KMS-11 (cell line): ENCODE measurements around the gene ZFP36L2.

Experiments
- H2AFZ ChIP-seq: fragments of 200-600 bp; sonication (generic); 2 replicates; pipeline ENCODE4 v1.6.1; 2016; ENCODE audit warnings: antibody characterized with exemption, mixed run types, low read depth
- H3K27ac ChIP-seq: fragments of 200-600 bp; sonication (generic); 2 replicates; pipeline ENCODE4 v1.6.1; 2016; ENCODE audit warnings: mild to moderate bottlenecking, mixed run types
- H3K27me3 ChIP-seq: fragments of 200-600 bp; sonication (generic); 2 replicates; pipeline ENCODE4 v1.6.1; 2017; ENCODE audit warnings: mild to moderate bottlenecking, low read depth, mixed run types, moderate library complexity; ENCODE audit not compliant: insufficient read depth
- H3K36me3 ChIP-seq: fragments of 200-600 bp; sonication (generic); 2 replicates; pipeline ENCODE4 v1.6.1; 2017; ENCODE audit warnings: mild to moderate bottlenecking, mixed run types; ENCODE audit not compliant: insufficient read depth
- H3K4me1 ChIP-seq: fragments of 200-600 bp; sonication (generic); 2 replicates; pipeline ENCODE4 v1.6.1; 2016; ENCODE audit warnings: mild to moderate bottlenecking, low read depth, mixed run types; ENCODE audit not compliant: poor library complexity, severe bottlenecking
- H3K4me2 ChIP-seq: fragments of 200-600 bp; sonication (generic); 2 replicates; pipeline ENCODE4 v1.7.0; 2016; ENCODE audit warnings: mild to moderate bottlenecking, mixed run types
- H3K4me3 ChIP-seq: fragments of 200-600 bp; sonication (generic); IDR thresholded peaks from 2 replicates; pipeline ENCODE4 v1.6.1; 2017; ENCODE audit warnings: low read depth, low read length, mixed read lengths; ENCODE audit not compliant: insufficient read depth
- H3K79me2 ChIP-seq: fragments of 200-600 bp; sonication (generic); 2 replicates; pipeline ENCODE4 v1.6.1; 2016; ENCODE audit warnings: low read depth, mixed run types; ENCODE audit not compliant: insufficient read depth
- H3K9ac ChIP-seq: fragments of 200-600 bp; sonication (generic); 2 replicates; pipeline ENCODE4 v1.6.1; 2016; ENCODE audit warnings: mild to moderate bottlenecking, mixed run types
- H4K20me1 ChIP-seq: fragments of 200-600 bp; sonication (generic); 2 replicates; pipeline ENCODE4 v1.6.1; 2016; ENCODE audit warnings: mild to moderate bottlenecking, mixed run types; ENCODE audit not compliant: insufficient read depth
- TF ChIP-seq, protein P1 (sequence below): fragments of 200-600 bp; sonication (generic); conservative IDR thresholded peaks from 2 replicates; pipeline ENCODE4 v1.6.1; 2017; ENCODE audit warnings: low read depth, mild to moderate bottlenecking, antibody characterized with exemption, low read length, moderate library complexity, mixed read lengths

ZFP36L2 gene

DNA sequence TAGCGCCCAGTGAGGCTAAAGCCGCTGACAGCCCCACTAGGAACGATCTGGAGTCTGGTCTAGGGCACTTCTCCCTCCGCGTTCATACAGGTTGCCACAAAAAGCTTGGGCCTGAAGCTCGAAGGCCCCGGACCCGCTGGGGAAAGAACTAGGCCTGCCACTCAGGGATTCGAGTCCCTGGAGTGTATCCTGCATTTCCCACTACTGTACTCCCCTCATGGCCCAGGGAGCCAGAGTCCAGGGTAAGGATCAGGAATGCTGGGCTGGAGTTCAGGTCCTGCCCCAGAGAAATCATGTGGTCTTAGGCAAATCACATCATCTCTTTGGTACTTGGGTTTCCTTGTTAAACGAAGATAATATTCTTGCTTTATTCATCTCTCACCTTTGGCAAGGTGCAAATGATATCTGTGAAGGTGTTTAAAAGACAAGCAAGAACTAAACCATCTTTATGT is 1.4 kb upstream of the ZFP36L2 start:
- peak overlapping the region; percentile 100 for H3K9ac ChIP-seq
- peaks cover 38% of the 10 kb centered on the region for H3K79me2 ChIP-seq
- peak overlapping the region; percentile 99 for H3K27ac ChIP-seq
- peaks cover 54% of the 10 kb centered on the region for H3K4me1 ChIP-seq
- H4K20me1 ChIP-seq = peaks cover 9% of the 10 kb centered on the region; the same call in 1 of the 2 replicates
- TF ChIP-seq, protein P1, sequence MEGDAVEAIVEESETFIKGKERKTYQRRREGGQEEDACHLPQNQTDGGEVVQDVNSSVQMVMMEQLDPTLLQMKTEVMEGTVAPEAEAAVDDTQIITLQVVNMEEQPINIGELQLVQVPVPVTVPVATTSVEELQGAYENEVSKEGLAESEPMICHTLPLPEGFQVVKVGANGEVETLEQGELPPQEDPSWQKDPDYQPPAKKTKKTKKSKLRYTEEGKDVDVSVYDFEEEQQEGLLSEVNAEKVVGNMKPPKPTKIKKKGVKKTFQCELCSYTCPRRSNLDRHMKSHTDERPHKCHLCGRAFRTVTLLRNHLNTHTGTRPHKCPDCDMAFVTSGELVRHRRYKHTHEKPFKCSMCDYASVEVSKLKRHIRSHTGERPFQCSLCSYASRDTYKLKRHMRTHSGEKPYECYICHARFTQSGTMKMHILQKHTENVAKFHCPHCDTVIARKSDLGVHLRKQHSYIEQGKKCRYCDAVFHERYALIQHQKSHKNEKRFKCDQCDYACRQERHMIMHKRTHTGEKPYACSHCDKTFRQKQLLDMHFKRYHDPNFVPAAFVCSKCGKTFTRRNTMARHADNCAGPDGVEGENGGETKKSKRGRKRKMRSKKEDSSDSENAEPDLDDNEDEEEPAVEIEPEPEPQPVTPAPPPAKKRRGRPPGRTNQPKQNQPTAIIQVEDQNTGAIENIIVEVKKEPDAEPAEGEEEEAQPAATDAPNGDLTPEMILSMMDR = no peak; the same call in none of the 2 replicates
- H3K4me2 ChIP-seq = peak overlapping the region; percentile 91
- H3K27me3 ChIP-seq = no peaks in the 10 kb centered on the region
- no peak overlapping the region for H2AFZ ChIP-seq
- peaks cover 12% of the 10 kb centered on the region for H3K36me3 ChIP-seq
- no peak overlapping the region for H3K4me3 ChIP-seq

DNA sequence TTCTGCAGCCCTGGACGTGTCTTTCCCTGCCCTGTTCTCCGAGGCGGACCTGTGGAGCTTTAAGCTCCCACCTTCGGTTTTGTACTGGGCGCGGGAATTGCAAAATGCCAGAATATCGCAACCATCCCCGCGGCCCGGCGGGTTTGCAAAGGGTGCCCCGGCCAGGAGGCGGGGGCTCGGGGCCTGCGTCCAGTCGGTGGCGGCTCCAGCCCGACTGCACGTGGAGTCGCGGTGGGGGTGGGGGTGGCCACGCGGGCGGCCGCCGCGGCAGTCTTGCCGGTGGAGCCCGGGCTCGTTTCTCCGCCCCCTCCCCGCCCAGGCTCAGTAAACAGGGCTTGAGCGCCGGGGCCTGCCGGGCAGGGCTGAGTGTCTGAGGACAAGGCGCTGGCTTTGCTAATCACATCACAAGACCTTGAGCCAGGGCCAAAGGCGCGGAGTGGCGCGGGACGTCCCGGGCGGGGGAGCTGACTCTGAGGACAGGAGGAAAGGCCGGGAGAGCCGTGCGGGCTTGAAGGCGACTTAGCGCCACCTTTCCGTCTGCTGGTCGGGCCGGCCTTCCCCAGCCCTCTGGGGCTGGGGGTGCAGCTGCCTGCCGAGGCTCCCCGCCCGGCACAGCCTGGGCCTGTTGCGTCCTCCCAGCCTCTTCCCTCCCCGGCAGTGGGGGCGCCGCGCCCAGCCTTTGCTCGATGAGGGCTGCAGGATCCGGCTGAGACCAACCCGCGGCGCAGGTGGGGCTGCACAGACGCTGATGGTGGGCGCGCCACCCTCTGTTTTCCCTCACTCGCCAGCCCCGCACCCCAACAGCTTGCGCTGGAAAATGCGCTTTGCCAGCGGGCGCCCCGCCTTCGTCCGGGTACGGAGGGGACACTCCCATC is 786 bp upstream of the ZFP36L2 start:
- H3K79me2 ChIP-seq = peaks cover 44% of the 10 kb centered on the region
- H2AFZ ChIP-seq = peak overlapping the region; percentile 26
- H3K36me3 ChIP-seq = peaks cover 18% of the 10 kb centered on the region
- TF ChIP-seq, protein P1 = no peak; the same call in 1 of the 2 replicates
- H3K4me3 ChIP-seq = peak overlapping the region; percentile 72
- H3K9ac ChIP-seq = peak overlapping the region; percentile 100
- H3K27ac ChIP-seq = peak overlapping the region; percentile 99
- no peaks in the 10 kb centered on the region for H3K27me3 ChIP-seq
- peaks cover 9% of the 10 kb centered on the region; the same call in 1 of the 2 replicates for H4K20me1 ChIP-seq
- H3K4me2 ChIP-seq = peak overlapping the region; percentile 91
- H3K4me1 ChIP-seq = peaks cover 61% of the 10 kb centered on the region

DNA sequence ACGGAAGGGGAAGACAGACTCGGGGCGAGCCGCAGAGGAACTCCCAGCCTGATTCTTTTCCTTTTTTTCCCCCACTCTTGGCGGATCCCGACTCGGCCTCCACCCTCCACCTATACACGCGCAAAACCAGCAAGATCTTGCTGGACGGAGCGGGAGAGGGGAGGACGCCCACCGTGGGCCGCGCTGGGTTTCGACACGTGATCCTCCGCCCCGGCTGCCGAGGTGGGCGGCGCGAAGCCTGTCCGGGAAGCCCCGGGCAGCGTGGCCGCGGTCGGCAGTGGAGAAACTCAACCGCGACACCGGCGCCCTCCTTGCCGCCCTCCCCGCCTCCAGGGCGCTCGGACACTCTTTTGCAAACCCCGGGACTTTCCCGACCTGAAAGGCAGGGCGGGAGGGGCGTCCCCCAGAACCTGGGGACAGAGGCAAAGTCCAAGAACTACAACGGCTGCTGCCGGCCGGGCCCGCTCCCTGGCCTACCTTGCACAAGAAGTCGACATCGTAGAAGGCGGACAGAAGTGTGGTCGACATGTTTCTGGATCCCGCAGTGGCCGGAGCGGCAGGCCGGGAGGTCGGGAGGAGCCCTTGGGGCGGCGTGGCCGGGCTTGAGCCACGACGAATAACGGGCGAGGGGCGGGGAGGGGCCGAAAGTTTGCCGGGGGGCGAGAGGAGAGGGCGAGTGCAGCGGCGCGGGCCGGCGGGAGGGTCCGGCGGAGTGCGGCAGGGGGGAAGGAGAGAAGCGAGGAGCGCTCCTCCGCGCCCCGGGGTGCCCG is 433 bp downstream of the ZFP36L2 start:
- Histone ChIP-seq H3K79me2 (peaks cover 57% of the 10 kb centered on the region), H4K20me1 (peaks cover 9% of the 10 kb centered on the region; the same call in 1 of the 2 replicates), H3K4me3 (peak overlapping the region; percentile 92), H3K4me2 (peak overlapping the region; percentile 74), H3K4me1 (peaks cover 66% of the 10 kb centered on the region), H3K27ac (peak overlapping the region; percentile 99), H3K9ac (peak overlapping the region; percentile 98), H3K27me3 (no peaks in the 10 kb centered on the region), H3K36me3 (peaks cover 23% of the 10 kb centered on the region), H2AFZ (no peak overlapping the region)
- TF ChIP-seq, protein P1 = no peak

DNA sequence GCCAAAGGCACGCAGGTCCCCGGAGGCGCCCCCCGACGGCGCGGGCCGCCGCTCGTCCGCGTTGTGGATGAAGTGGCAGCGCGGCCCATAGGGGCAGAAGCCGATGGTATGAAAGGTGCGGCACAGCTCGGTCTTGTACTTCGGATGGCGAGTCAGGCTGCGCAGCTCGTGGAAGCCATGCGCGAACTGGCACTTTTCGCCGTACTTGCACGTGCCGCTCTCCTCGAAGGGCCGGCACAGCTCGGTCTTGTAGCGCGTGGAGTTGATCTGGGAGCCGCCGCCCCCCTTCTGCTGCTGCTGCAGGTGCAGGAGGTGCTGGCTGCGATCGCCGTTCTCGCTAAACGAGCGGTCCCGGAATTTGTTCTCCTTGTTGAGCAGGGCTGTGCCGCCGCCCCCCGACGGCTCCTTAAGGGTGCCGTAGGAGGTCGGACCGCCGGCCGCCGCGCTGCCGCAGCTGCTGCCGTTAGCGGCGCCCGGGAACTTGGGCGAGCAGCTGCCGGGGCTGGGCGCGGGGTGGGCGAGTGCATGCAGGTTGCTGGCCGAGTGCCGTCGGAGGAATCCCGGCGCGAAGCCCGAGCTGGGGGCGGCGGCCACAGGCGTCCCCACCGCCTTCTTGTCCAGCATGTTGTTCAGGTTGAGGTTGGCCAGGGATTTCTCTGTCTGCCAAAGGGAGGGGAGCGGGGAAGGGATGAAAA is 1.2 kb downstream of the ZFP36L2 start:
- H3K27me3 ChIP-seq = no peaks in the 10 kb centered on the region
- peak overlapping the region; percentile 80 for H3K4me3 ChIP-seq
- peaks cover 65% of the 10 kb centered on the region for H3K4me1 ChIP-seq
- no peak overlapping the region for H2AFZ ChIP-seq
- peak overlapping the region; percentile 74; the same call in 1 of the 2 replicates for H3K4me2 ChIP-seq
- peaks cover 23% of the 10 kb centered on the region for H3K36me3 ChIP-seq
- peaks cover 61% of the 10 kb centered on the region for H3K79me2 ChIP-seq
- TF ChIP-seq, protein P1 = no peak
- H3K27ac ChIP-seq = peak overlapping the region; percentile 99
- peaks cover 9% of the 10 kb centered on the region; the same call in 1 of the 2 replicates for H4K20me1 ChIP-seq
- peak overlapping the region; percentile 98 for H3K9ac ChIP-seq
